Mesodermal cell (in vitro differentiated cells): ENCODE measurements around the gene TMEM132D.

Source experiments
- H3K27ac ChIP-seq: 2 replicates; pipeline ENCODE4 v1.7.0; 2013; ENCODE audit warnings: mild to moderate bottlenecking, low read depth, low read length, moderate library complexity; ENCODE audit not compliant: severe bottlenecking
- H3K36me3 ChIP-seq: 2 replicates; pipeline ENCODE4 v1.7.1; 2013; ENCODE audit warnings: mild to moderate bottlenecking, low read length, moderate library complexity; ENCODE audit not compliant: control insufficient read depth, insufficient read depth
- H3K4me1 ChIP-seq: one replicate; pipeline ENCODE4 v1.7.1; 2013; ENCODE audit warnings: mild to moderate bottlenecking, low read length; ENCODE audit not compliant: insufficient read depth, control insufficient read depth, poor library complexity, severe bottlenecking
- H3K4me3 ChIP-seq: 2 replicates; pipeline ENCODE4 v1.7.0; 2013; ENCODE audit warnings: low read length, control low read depth, mild to moderate bottlenecking; ENCODE audit not compliant: insufficient read depth, poor library complexity, severe bottlenecking; ENCODE audit errors: extremely low read depth
- H3K9me3 ChIP-seq: 2 replicates; pipeline ENCODE4 v1.7.1; 2013; ENCODE audit warnings: mild to moderate bottlenecking, low read length, moderate library complexity; ENCODE audit not compliant: control insufficient read depth
- WGBS, 2 experiments: methylation state at CpG; one replicate each; pipeline ENCODE4 v1.1.5; 2013; ENCODE audit warnings: missing lambda C conversion rate in 2 of 2; ENCODE audit not compliant: insufficient coverage in 2 of 2; 5-methylcytosine and 5-hydroxymethylcytosine counted together

TMEM132D gene

GRCh38 chr12:129237881-129238280, 665.9 kb downstream of the TMEM132D start:
- no peak overlapping the region for H3K27ac ChIP-seq
- no peaks in the 10 kb centered on the region for H3K36me3 ChIP-seq
- H3K9me3 ChIP-seq: no peaks in the 10 kb centered on the region
- no peaks in the 10 kb centered on the region for H3K4me1 ChIP-seq
- 79 to 88% methylated on average over 3 to 4 of the region's 5 CpGs for WGBS, 2 experiments
- no peak overlapping the region for H3K4me3 ChIP-seq

DNA sequence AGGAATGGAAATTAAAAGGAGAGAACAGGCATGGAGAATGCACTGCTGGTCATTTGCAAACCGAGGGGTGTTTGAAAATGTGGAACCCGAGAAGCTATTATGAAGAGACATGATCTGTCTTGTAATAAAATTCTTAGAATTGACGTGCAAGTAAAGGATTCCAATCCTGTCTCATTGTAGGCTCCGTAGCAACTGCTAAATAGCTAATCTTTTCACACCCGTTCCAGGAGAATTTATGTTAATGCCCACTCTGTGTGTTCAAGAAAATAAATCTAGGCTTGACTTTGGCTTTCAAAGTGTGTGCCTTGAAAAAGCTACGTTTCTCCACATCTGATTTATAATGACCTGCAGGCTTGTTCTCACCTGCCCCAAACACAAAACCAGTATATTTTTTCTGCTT, 669.6 kb downstream of the TMEM132D start:
- 51 to 73% methylated on average over 5 to 6 of the region's 6 CpGs for WGBS, 2 experiments
- Histone ChIP-seq H3K4me3 (no peak overlapping the region), H3K27ac (no peak overlapping the region), H3K36me3 (no peaks in the 10 kb centered on the region), H3K4me1 (no peaks in the 10 kb centered on the region), H3K9me3 (no peaks in the 10 kb centered on the region)

DNA sequence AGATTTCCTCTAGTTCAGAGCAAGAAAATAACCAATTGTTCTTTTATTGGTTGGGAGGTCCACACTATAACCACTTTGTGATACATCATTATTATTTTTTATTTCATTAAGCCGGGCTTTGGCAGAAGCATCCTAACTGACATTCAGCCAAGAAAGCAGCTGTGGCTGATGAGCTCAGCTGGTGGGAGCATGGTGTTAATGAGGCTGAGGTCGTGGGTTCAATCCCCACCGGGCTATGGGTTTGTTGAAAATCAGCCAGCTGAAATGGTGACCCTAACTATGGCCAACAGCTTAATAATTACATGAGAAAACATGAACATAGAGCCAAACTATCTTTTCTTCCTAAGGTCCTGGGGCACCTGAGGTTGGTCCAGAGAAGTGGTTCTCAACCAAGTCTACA, 672.3 kb downstream of the TMEM132D start:
- Histone ChIP-seq H3K4me1 (no peaks in the 10 kb centered on the region), H3K36me3 (no peaks in the 10 kb centered on the region), H3K4me3 (no peak overlapping the region), H3K9me3 (no peaks in the 10 kb centered on the region), H3K27ac (no peak overlapping the region)
- WGBS, 2 experiments: 72% methylated on average over 2 of the region's 3 CpGs; no CpG with 5 or more reads in 1 of the 2 experiments

- no peaks in the 10 kb centered on the region for H3K4me1 ChIP-seq
- H3K27ac ChIP-seq: no peak overlapping the region
- H3K4me3 ChIP-seq: no peak overlapping the region
- H3K9me3 ChIP-seq: no peaks in the 10 kb centered on the region
- H3K36me3 ChIP-seq: no peaks in the 10 kb centered on the region
- WGBS, 2 experiments: 88 to 90% methylated on average over 3 of the region's 4 CpGs
Measured at GRCh38 chr12:129230995-129231394, 672.8 kb downstream of the TMEM132D start.

DNA sequence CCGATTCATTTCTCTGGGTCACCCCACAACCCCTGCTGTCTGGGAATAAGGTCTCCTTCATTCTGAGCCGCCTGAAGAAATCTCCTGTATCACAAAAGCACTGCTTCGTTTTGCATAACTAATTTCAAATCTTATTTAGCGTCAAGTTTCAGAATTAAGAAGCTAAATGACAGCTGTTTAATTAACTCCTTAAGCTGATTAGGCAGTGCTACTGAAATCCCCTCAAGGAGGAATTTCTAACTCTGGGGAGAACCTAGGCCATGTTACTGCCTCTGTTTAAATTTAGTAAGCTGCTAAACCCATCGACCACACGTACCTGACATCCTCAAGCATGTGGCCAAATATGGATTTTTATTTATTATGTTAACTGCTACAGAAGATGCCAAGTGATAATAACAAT, 677.0 kb downstream of the TMEM132D start:
- H3K4me1 ChIP-seq: no peaks in the 10 kb centered on the region
- H3K9me3 ChIP-seq: no peaks in the 10 kb centered on the region
- WGBS, 2 experiments: 93 to 94% methylated on average over 2 to 4 of the region's 6 CpGs
- no peak overlapping the region for H3K27ac ChIP-seq
- H3K36me3 ChIP-seq: no peaks in the 10 kb centered on the region
- H3K4me3 ChIP-seq: no peak overlapping the region

GRCh38 chr12:129226005-129226404, 677.8 kb downstream of the TMEM132D start:
- Histone ChIP-seq H3K27ac (no peak overlapping the region), H3K36me3 (no peaks in the 10 kb centered on the region), H3K4me1 (no peaks in the 10 kb centered on the region), H3K9me3 (no peaks in the 10 kb centered on the region), H3K4me3 (no peak overlapping the region)
- 87 to 89% methylated on average over 7 of the region's 7 CpGs for WGBS, 2 experiments

- Histone ChIP-seq H3K4me1 (peaks cover 4% of the 10 kb centered on the region), H3K27ac (no peak overlapping the region), H3K9me3 (no peaks in the 10 kb centered on the region), H3K4me3 (no peak overlapping the region), H3K36me3 (no peaks in the 10 kb centered on the region)
- WGBS, 2 experiments: 92% methylated on average over 2 of the region's 5 CpGs; no CpG with 5 or more reads in 1 of the 2 experiments
Measured at GRCh38 chr12:129215556-129215955, 688.3 kb downstream of the TMEM132D start.

GRCh38 chr12:129213551-129213950, 690.3 kb downstream of the TMEM132D start:
- Histone ChIP-seq H3K9me3 (no peaks in the 10 kb centered on the region), H3K4me3 (no peak overlapping the region), H3K4me1 (peaks cover 4% of the 10 kb centered on the region), H3K27ac (no peak overlapping the region), H3K36me3 (no peaks in the 10 kb centered on the region)
- 87 to 100% methylated on average over 1 to 3 of the region's 4 CpGs for WGBS, 2 experiments

DNA sequence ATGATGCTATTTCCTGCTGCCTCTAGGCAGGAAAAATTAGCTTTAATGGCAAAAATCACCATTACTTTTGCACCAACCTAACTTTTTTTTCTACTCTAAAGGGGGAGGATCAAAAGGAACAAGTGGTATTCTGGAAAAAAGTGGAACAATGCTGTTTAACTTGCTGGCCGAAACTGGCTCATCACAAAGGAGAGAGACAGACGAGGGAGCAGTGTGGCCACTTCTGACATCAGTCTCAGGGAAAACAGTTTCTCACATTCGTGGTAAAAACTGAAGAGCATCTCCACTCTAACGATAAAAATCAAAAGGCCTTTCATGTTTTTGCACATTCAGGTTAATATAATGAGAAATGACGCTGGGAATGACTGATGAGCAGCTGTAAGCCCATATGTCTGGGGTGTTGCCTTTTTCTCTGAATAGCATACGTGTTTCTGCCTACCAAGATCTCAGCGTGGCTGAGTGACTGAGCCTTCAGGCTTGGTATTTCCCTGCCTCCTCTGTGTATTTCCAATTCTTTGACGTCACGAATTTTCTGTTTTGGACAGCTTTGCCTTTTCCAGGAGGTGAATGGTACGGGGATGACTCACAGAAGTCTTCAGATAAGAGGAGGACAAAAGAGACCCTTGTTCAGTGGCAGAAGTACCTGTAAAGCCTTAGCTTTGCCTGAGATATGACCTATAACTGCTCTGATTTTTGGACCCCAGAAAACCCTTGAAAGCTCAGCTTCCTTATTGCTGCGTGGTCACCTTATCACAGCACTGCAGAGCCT, 691.8 kb downstream of the TMEM132D start:
- H3K27ac ChIP-seq: no peak overlapping the region
- H3K4me3 ChIP-seq: no peak overlapping the region
- H3K36me3 ChIP-seq: no peaks in the 10 kb centered on the region
- H3K4me1 ChIP-seq: peaks cover 4% of the 10 kb centered on the region
- no peaks in the 10 kb centered on the region for H3K9me3 ChIP-seq
- WGBS, 2 experiments: 75 to 80% methylated on average over 7 to 8 of the region's 11 CpGs

DNA sequence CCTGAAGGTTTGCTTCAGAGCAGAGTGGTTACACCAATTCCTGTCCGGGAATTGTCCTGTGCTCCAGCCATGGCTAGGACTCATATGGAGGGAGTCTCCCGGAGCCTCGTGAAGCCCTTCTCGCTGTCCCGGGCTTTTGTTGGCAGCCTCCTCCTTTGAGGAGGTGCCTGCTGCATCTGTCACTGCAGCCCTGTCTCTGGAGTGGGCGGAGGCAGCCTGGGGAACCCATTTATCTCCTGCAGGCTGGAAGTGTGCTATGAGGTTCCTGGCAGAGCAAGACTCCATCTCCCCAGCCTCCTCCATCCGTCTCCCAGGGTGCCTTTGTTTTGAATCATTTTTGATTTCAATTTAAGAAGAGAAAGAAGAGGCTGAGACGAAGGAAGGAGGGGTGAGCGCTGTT, 695.3 kb downstream of the TMEM132D start:
- H3K27ac ChIP-seq: no peak overlapping the region
- H3K9me3 ChIP-seq: no peaks in the 10 kb centered on the region
- H3K4me3 ChIP-seq: no peak overlapping the region
- peaks cover 4% of the 10 kb centered on the region for H3K4me1 ChIP-seq
- WGBS, 2 experiments: 75 to 93% methylated on average over 5 to 7 of the region's 9 CpGs
- no peaks in the 10 kb centered on the region for H3K36me3 ChIP-seq

DNA sequence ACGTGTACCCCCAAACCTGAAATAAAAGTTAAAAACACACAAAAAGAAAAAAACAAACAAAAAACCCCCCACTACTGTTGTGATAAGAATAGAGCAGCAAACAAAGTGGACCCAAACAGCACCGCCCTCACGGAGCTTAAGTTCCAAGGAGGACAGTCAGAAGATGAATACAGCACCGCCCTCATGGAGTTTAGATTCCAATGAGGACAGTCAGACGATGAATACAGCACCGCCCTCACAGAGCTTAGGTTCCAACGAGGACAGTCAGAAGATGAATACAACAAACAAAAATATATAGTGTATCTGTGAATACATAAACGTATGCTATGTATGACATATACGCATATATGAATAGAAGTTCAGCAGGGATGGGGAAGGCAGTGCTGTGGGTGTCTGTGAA, 696.7 kb downstream of the TMEM132D start:
- H3K36me3 ChIP-seq: no peaks in the 10 kb centered on the region
- H3K27ac ChIP-seq: no peak overlapping the region
- 82 to 91% methylated on average over 5 to 7 of the region's 9 CpGs for WGBS, 2 experiments
- H3K9me3 ChIP-seq: no peaks in the 10 kb centered on the region
- H3K4me1 ChIP-seq: no peaks in the 10 kb centered on the region
- H3K4me3 ChIP-seq: no peak overlapping the region
